ENCODE measurements around the gene SH2D4B.

SH2D4B gene

DNA sequence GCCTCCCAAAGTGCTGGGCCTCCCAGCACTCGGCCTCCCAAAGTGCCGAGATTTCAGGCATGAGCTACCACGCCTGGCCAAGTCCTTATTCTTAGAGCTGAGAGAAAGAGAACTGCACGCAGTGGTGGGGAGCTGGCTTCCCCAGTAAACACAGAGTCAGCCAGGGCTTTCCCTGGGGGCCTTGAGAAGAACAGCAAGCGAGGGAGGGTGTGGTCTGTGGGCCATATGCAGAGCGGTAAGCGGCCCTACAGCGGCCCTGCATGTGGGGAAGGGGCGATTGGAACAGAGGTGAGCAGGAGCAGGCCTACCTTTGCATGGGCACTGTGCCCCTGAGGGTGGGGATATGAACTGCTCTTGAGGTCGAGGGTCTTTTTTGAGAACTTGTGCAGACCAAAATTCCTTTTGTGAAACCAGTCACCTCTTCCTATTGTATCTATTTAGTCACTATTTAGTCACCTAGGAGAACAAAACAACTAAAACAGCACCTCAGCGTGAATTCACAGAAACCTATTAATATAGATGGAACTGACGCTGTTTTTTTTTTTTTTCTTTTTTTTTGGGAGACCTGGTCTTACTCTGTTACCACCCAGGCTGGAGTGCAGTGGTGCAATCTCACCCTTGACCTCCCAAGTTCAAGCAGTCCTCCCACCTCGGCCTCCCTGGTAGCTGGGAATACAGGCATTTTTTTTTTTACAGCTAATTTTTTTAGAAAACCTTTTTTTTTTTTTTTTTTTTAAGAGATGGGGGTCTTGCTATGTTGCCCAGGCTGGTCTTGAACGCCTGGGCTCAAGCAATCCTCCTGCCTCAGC, 36.9 kb upstream of the SH2D4B start:
- intact Hi-C loops (cut with micrococcal nuclease) = no loop called here
- H3K36me3 Mint-ChIP-seq (ENCODE audit: low read depth) = peaks cover 48% of the 10 kb centered on the region
- H3K27ac Mint-ChIP-seq = peak overlapping the region; percentile 81
- peaks cover 98% of the 10 kb centered on the region for H3K4me1 Mint-ChIP-seq (ENCODE audit: low read depth)
- H3K27me3 Mint-ChIP-seq = no peaks in the 10 kb centered on the region
- H3K4me3 Mint-ChIP-seq = peak overlapping the region; percentile 57
- H3K9me3 Mint-ChIP-seq = no peaks in the 10 kb centered on the region

DNA sequence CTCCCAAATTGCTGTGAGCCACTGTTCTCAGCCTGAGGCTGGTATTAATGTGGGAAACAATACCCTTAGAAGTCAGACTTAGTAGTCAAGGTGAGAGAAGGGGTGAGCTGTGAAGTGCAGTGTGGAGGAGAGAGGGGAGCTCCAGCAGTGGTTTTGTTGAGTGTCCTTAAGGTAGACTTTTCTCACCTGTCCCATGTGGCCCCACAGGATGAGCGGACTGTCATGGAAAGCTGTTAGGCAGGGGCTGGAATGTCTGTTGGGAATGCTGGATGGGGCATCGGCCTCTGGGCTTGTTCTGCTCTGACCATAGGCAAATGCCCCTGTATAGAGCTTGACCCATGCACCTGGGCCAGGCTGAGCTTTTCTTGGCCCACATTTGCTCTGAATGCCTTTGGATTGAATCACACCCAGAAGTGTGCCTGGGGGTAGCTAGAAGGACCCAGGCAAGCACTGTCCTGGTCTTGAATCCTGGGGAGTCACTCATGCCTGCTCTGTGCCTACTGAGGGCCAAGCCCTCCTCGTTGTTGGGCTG, 36.3 kb upstream of the SH2D4B start:
- no peak overlapping the region for H3K4me3 Mint-ChIP-seq
- H3K9me3 Mint-ChIP-seq = no peaks in the 10 kb centered on the region
- intact Hi-C loops (cut with micrococcal nuclease) = no loop called here
- H3K4me1 Mint-ChIP-seq (ENCODE audit: low read depth) = peaks cover 98% of the 10 kb centered on the region
- peak overlapping the region; percentile 81 for H3K27ac Mint-ChIP-seq
- no peaks in the 10 kb centered on the region for H3K27me3 Mint-ChIP-seq
- peaks cover 50% of the 10 kb centered on the region for H3K36me3 Mint-ChIP-seq (ENCODE audit: low read depth)

DNA sequence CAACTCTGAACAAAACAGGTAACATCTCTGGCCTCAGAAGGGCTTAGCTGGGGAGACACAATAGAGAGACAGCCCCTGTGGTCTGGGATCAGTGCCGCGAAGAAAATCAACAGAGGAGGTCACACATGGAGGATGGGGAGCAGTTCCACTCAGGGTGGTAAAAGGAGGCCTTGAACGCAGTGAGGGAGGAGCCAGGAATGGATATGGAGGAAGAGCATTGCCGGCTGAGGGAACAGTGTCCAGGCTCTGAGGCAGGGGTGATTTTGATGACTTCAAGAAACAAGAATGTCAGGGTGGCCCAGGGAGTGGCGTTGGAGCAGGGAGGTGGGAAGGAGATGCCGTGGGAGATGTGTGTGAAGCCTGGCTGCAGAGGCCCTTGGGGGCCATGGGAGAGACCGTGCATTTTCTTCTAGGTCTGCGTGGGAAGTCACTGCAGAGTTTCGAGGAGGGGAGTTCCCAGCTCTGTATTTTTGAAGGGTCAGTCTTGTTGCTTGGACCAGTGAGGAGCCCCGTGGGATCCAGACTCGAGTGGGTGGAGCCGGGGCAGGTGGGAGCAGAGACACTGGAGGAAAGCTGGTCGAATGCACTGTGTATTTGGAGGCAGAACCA, 35.7 kb upstream of the SH2D4B start:
- Mint-ChIP-seq H3K27ac (peak overlapping the region; percentile 81), H3K36me3 (ENCODE audit: low read depth) (peaks cover 50% of the 10 kb centered on the region), H3K4me3 (no peak overlapping the region), H3K4me1 (ENCODE audit: low read depth) (peaks cover 92% of the 10 kb centered on the region), H3K9me3 (no peaks in the 10 kb centered on the region), H3K27me3 (no peaks in the 10 kb centered on the region)
- intact Hi-C loops (cut with micrococcal nuclease) = no loop called here

DNA sequence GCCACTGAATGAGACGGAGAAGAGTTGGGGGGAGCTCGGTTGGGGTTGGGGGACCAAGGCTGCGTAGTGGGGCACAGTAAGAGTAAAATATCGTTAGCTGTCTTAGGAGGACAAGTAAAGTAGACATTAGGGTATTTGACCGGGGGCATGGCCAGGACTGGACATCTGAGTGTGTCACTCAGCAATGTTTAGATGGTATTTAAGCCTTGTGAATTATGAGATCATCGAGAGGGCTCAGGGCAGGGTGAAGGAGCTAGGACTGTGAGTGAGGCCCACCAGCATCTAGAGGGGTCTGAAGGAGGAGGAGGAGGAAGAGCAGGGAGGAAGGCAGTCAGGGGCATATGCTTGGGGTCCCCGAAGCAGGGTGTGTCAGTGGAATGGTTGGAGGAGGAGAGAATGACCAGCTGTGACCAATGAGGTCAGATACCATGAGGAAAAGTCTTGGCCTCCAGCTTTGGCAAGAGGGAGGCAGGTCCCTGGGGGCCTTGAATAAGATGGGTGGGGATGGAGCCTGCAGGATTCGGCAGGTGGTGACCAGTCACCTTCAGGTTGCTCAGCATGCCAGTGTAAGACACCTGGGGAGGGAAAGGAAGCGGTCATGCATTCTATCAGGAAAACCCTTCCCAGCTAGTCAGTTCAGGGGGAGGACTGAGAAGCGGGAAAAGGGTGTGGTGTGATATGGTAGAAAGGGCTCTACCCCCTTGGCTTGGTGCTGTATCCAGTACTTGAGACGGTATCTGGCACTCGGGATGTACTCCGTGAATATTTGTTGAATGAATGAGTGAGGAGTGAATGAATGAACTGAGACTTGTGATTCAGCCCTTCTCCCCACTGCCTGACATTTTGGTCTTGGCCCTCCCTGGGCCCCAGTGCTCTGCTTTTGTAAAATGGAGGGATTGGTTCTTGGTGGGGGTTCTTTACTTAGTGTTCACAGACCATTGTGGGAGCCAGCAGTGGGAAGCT, 34.8 kb upstream of the SH2D4B start:
- intact Hi-C loops (cut with micrococcal nuclease) = no loop called here
- H3K27me3 Mint-ChIP-seq = no peaks in the 10 kb centered on the region
- peak overlapping the region; percentile 81 for H3K27ac Mint-ChIP-seq
- peaks cover 56% of the 10 kb centered on the region for H3K36me3 Mint-ChIP-seq (ENCODE audit: low read depth)
- no peaks in the 10 kb centered on the region for H3K9me3 Mint-ChIP-seq
- H3K4me1 Mint-ChIP-seq (ENCODE audit: low read depth) = peaks cover 83% of the 10 kb centered on the region
- no peak overlapping the region for H3K4me3 Mint-ChIP-seq

DNA sequence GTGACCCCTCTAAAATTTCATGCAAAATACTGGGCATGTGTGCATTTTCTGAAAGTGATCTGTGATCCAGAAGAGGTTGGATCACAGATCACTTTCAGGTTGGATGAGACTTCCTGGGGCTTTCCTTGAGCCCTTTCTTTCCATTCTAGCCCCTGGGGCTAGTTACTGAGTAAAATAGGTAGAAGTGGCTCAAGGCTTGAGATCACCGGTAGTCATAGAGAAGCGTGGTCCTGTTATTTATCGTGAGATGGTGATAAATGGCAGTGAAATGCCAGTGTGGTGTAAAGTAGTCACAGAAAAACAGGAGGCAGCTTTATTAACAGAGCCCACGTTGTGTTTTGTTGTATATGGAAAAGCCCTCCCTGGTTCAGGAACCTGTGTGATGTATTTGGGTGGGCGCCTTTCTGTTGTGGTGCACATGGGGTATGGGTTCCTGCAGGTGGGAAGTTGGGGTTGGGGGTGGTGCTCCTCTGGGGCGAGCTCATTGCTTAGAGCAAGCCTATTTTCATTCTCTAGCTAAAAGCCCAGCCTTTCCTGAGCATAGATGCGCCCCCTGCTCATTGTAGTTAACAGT, 34.0 kb upstream of the SH2D4B start:
- Mint-ChIP-seq H3K36me3 (ENCODE audit: low read depth) (peaks cover 64% of the 10 kb centered on the region), H3K27ac (peak overlapping the region; percentile 81), H3K4me3 (no peak overlapping the region), H3K4me1 (ENCODE audit: low read depth) (peaks cover 81% of the 10 kb centered on the region), H3K27me3 (no peaks in the 10 kb centered on the region), H3K9me3 (no peaks in the 10 kb centered on the region)
- intact Hi-C loops (cut with micrococcal nuclease) = no loop called here

DNA sequence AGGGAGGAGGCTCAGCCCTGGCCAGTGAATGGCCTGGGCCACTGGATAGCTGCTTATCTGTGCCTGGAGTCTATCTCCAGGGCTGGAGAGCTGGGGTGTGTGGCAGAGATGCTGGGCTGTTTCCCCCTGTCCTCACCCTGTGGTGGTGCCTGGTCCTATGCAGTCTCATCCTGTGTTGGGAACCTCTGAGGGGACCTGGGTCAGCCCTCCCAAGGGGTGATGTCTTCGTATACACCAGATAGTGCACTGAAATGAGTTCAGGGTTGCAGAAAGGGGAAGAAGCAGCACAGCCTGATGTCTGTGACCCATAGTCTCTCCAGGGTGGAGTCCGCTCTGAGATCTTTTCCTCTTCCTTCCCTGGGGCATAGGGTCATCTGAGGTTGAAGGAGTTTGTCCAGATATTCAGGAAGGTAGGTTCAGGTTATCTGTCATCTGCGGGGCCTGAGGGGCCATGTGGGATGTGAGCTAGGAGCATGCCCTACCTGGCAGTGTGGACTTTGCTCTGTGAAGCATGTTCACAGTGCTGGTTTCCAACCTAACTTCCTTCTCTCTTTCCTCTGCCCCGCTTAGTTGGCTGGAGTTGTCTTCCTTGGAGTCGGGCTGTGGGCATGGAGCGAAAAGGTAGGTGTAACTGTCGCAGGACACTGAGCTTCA, 33.4 kb upstream of the SH2D4B start:
- peak overlapping the region; percentile 81 for H3K27ac Mint-ChIP-seq
- H3K4me1 Mint-ChIP-seq (ENCODE audit: low read depth) = peaks cover 81% of the 10 kb centered on the region
- H3K36me3 Mint-ChIP-seq (ENCODE audit: low read depth) = peaks cover 70% of the 10 kb centered on the region
- no peaks in the 10 kb centered on the region for H3K9me3 Mint-ChIP-seq
- H3K4me3 Mint-ChIP-seq = peak overlapping the region; percentile 28
- intact Hi-C loops (cut with micrococcal nuclease) = no loop called here
- no peaks in the 10 kb centered on the region for H3K27me3 Mint-ChIP-seq

DNA sequence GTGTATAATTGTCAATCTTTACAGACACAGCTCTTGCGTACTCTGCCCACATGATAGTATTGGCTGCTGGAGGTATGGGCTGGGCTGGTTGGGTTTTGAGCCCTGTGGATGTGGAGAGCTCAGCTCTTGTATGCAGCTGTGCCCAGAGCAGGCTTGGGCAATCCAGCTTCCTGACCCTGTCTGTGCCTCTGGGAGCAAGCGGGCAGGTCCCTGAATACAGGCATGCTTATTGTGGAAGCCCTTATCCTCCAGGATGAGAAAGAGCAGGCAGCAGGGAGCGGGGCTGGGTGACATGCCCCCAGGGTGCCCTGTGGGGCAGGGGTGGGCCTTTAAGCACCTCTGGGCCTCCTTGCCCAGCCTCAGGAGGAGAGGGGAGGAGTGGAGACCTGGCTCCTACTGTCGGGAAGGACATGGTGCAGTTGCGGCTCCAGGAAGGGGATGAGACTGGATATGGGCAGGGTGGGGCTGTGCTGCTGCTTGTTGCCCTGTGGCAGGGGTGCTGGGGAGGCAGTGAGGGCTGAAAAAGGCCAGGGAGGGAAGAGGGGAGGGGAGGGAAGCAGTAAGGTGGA, 32.7 kb upstream of the SH2D4B start:
- peak overlapping the region; percentile 81 for H3K27ac Mint-ChIP-seq
- intact Hi-C loops (cut with micrococcal nuclease) = loop anchor here (1.0 to 5.0 kb wide), 2 partner anchors 61 to 123 kb away; no protein-coding TSS in a partner anchor
- peak overlapping the region; percentile 28 for H3K4me3 Mint-ChIP-seq
- H3K4me1 Mint-ChIP-seq (ENCODE audit: low read depth) = peaks cover 81% of the 10 kb centered on the region
- H3K36me3 Mint-ChIP-seq (ENCODE audit: low read depth) = peaks cover 77% of the 10 kb centered on the region
- H3K27me3 Mint-ChIP-seq = no peaks in the 10 kb centered on the region
- H3K9me3 Mint-ChIP-seq = no peaks in the 10 kb centered on the region

DNA sequence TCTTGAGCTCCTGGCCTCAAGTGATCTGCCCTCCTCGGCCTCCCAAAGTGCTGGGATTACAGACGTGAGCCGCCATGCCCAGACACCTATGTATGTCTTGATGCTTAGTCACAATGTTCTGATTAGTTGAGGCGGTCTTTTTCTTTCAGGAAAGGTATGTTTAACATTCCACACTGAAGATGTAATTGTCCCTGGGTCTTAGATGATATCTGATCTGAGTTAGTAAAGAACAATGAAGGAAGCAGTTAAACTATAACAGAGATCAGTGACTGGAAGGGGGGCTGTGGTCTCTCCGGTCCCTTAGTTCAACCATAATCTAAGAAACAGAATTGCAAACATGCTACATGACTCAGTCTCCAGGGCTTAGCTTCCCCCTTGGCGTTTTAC, 31.5 kb upstream of the SH2D4B start:
- Mint-ChIP-seq H3K27ac (peak overlapping the region; percentile 81), H3K36me3 (ENCODE audit: low read depth) (peaks cover 87% of the 10 kb centered on the region), H3K4me3 (no peak overlapping the region), H3K27me3 (no peaks in the 10 kb centered on the region), H3K4me1 (ENCODE audit: low read depth) (peaks cover 71% of the 10 kb centered on the region), H3K9me3 (no peaks in the 10 kb centered on the region)
- intact Hi-C loops (cut with micrococcal nuclease) = loop anchor here (5.0 kb wide), 1 partner anchor 124 kb away; no protein-coding TSS in a partner anchor

DNA sequence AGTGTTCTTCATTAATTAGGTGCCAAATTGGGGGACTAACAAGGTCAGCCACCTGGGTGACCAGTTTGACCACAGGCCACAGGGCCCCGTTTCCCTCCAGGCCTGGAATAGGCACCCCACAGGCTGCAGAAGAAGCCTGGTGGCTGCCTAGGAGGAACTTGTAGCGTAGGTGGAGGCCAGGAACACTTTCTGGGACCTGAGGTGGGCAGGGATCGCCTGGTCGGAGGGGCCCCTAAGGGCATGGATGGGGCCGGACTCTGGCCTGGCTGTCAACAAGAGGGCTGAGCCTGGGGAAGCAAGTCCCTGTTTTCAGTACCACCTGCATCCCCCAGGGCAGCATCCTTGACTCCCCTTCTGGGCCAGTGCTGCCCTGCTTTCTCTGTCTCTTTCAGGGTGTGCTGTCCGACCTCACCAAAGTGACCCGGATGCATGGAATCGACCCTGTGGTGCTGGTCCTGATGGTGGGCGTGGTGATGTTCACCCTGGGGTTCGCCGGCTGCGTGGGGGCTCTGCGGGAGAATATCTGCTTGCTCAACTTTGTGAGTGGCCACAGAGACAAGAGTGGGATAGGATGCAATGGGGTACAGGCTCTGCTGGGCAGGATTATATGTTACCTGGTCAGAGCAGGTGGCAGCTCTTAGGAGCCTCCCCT, 30.7 kb upstream of the SH2D4B start:
- intact Hi-C loops (cut with micrococcal nuclease) = loop anchor here (5.0 kb wide), 1 partner anchor 125 kb away; no protein-coding TSS in a partner anchor
- peaks cover 87% of the 10 kb centered on the region for H3K36me3 Mint-ChIP-seq (ENCODE audit: low read depth)

DNA sequence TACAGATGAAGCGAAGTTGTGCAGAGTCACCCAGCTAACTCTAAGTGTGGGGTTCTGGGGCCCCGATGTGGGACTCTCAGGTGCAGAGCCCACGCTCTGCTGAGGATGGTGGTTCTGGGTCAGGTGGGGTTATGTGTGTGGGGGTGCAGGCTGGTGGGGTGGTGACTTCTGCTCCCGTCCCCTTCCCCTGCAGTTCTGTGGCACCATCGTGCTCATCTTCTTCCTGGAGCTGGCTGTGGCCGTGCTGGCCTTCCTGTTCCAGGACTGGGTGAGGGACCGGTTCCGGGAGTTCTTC, 28.6 kb upstream of the SH2D4B start:
- peaks cover 43% of the 10 kb centered on the region for H3K4me1 Mint-ChIP-seq (ENCODE audit: low read depth)
- intact Hi-C loops (cut with micrococcal nuclease) = loop anchor here (5.0 kb wide), 1 partner anchor 127 kb away; no protein-coding TSS in a partner anchor
- H3K27ac Mint-ChIP-seq = peak overlapping the region; percentile 36
- no peaks in the 10 kb centered on the region for H3K27me3 Mint-ChIP-seq
- no peak overlapping the region for H3K4me3 Mint-ChIP-seq
- peaks cover 95% of the 10 kb centered on the region for H3K36me3 Mint-ChIP-seq (ENCODE audit: low read depth)
- no peaks in the 10 kb centered on the region for H3K9me3 Mint-ChIP-seq

More for the DNA sequence above, 30.7 kb upstream of the SH2D4B start:
- Mint-ChIP-seq H3K4me1 (ENCODE audit: low read depth) (peaks cover 63% of the 10 kb centered on the region), H3K9me3 (no peaks in the 10 kb centered on the region), H3K27me3 (no peaks in the 10 kb centered on the region), H3K4me3 (no peak overlapping the region), H3K27ac (no peak overlapping the region)

DNA sequence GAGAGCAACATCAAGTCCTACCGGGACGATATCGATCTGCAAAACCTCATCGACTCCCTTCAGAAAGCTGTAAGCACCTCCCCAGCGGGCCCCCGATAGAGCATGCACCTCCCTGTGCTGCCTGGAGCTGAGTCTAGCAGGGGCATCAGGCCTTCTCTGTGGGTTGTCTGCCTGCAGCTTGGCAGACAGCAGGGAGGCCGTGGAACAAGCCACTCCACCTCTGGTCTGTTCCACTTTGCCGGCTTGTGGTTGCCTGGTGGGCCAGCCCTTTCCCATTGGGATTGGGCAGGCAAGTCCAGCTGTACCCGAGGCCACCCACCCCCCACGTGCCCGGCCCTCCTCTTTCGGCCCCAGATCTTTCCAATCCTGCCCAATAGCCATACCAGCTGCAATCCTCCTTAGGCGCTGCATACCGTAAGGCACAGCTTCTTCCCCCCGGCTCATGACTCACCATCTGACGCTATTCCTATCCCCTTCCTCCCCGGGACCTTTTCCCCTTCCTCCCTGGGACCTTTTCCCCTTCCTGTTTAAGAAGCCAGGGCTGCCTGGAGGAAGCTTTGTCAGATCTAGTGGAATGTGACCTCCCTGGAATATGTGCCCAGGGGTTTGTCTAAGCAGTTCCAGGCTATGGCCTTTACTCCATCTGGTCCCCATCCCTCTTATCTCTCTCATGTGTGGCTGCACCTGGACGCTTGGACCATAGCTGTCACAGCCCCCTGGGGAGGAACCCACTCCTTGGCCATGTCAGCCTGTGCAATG, 28.1 kb upstream of the SH2D4B start:
- H3K36me3 Mint-ChIP-seq (ENCODE audit: low read depth) = peaks cover 99% of the 10 kb centered on the region
- H3K9me3 Mint-ChIP-seq = no peaks in the 10 kb centered on the region
- intact Hi-C loops (cut with micrococcal nuclease) = loop anchor here (5.0 kb wide), 1 partner anchor 127 kb away; no protein-coding TSS in a partner anchor
- peaks cover 43% of the 10 kb centered on the region for H3K4me1 Mint-ChIP-seq (ENCODE audit: low read depth)
- peak overlapping the region; percentile 36 for H3K27ac Mint-ChIP-seq
- no peak overlapping the region for H3K4me3 Mint-ChIP-seq
- no peaks in the 10 kb centered on the region for H3K27me3 Mint-ChIP-seq

DNA sequence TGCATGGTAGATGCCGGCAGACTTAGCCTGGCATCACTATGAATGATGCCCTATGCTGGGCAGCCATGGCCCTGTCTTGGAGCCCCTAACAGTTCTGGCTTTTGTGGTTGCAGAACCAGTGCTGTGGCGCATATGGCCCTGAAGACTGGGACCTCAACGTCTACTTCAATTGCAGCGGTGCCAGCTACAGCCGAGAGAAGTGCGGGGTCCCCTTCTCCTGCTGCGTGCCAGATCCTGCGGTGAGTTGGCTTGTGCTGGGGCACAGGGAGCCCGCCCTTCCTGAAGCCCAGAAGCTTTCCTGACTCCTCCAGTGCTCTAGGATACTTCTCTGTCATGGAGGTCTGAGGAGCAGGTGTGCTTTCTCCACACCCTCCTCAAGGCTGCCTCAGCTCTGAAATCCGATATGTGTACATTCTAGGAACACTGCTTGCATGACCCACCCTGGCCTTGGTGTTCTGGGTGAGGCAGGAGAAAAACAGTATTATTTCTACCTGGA, 25.6 kb upstream of the SH2D4B start:
- H3K27ac Mint-ChIP-seq = peak overlapping the region; percentile 31
- intact Hi-C loops (cut with micrococcal nuclease) = no loop called here
- no peak overlapping the region for H3K4me3 Mint-ChIP-seq
- peaks cover 100% of the 10 kb centered on the region for H3K36me3 Mint-ChIP-seq (ENCODE audit: low read depth)
- H3K27me3 Mint-ChIP-seq = no peaks in the 10 kb centered on the region
- peaks cover 41% of the 10 kb centered on the region for H3K4me1 Mint-ChIP-seq (ENCODE audit: low read depth)
- no peaks in the 10 kb centered on the region for H3K9me3 Mint-ChIP-seq
